Endothelial cell of umbilical vein (primary cell): ENCODE measurements around the gene PTGES3L.

Source experiments
- MYC ChIP-seq: IDR thresholded peaks from one replicate; pipeline ENCODE4 v1.6.1; 2011; ENCODE audit warnings: mild to moderate bottlenecking, low read depth, low read length
- POLR2A ChIP-seq: IDR thresholded peaks from 2 replicates; pipeline ENCODE4 v1.6.1; 2012; ENCODE audit warnings: low read depth, mild to moderate bottlenecking, control low read depth, low read length
- TF ChIP-seq, protein P1 (sequence below), 2 donors: IDR thresholded peaks; 1 replicate in 1 of 2; 2 replicates in 1 of 2; pipeline ENCODE4 v1.5.1; 2011; ENCODE audit warnings: low read length in 2 of 2, mild to moderate bottlenecking in 2 of 2, moderate library complexity in 2 of 2, control low read depth in 1 of 2, inconsistent platforms in 1 of 2, low read depth in 1 of 2; ENCODE audit not compliant: insufficient read depth in 1 of 2; ENCODE audit errors: extremely low read depth in 1 of 2

DNA sequence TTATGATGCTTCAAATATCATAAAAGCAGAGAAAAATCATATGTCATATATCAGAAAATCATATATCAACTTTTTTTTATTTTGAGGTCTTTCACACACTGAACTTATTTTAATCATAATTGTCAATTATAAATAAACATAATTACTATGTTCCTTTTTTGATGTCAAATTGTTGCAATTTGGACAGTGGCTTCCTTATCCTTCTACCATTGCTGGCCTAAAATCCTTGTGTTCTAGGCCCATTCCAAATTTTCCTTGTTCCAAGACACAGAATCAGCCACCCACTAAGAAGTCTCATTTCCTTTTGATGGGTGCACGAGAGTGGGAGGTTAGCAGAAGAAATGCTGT, 50.4 kb downstream of the PTGES3L start:
- TF ChIP-seq POLR2A (no peak), MYC (no peak)
- TF ChIP-seq, protein P1, sequence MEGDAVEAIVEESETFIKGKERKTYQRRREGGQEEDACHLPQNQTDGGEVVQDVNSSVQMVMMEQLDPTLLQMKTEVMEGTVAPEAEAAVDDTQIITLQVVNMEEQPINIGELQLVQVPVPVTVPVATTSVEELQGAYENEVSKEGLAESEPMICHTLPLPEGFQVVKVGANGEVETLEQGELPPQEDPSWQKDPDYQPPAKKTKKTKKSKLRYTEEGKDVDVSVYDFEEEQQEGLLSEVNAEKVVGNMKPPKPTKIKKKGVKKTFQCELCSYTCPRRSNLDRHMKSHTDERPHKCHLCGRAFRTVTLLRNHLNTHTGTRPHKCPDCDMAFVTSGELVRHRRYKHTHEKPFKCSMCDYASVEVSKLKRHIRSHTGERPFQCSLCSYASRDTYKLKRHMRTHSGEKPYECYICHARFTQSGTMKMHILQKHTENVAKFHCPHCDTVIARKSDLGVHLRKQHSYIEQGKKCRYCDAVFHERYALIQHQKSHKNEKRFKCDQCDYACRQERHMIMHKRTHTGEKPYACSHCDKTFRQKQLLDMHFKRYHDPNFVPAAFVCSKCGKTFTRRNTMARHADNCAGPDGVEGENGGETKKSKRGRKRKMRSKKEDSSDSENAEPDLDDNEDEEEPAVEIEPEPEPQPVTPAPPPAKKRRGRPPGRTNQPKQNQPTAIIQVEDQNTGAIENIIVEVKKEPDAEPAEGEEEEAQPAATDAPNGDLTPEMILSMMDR (IDR thresholded peaks at IDR 0.05; ENCODE audit: extremely low read depth in 1 of 2, insufficient read depth in 1 of 2, low read depth in 1 of 2, low read length in 2 of 2) = no peak
